GM12878 (cell line): Measurements from ENCODE around the gene DZANK1. TPM values are rescaled to one million over a fixed set of nuclear protein-coding genes. Genes with fewer than 3 reads are reported as not detected.

Experiments used
- ATF3 ChIP-seq: IDR thresholded peaks from 2 replicates; pipeline ENCODE4 v1.6.1; 2011; ENCODE audit warnings: low read depth, mild to moderate bottlenecking, low read length, moderate library complexity, borderline replicate concordance; ENCODE audit errors: extremely low read depth
- BACH1 ChIP-seq: fragments of 450-650 bp; IDR thresholded peaks from 2 replicates; pipeline ENCODE4 v1.6.1; 2017; ENCODE audit warnings: mild to moderate bottlenecking, borderline replicate concordance
- BCL11A ChIP-seq: IDR thresholded peaks from 2 replicates; pipeline ENCODE4 v1.6.1; 2011; ENCODE audit warnings: low read depth, low read length
- BMI1 ChIP-seq: fragments of 450-650 bp; IDR thresholded peaks from 2 replicates; pipeline ENCODE4 v1.6.1; 2016; ENCODE audit warnings: mild to moderate bottlenecking, moderate library complexity, borderline replicate concordance
- BRCA1 ChIP-seq: IDR thresholded peaks from 2 replicates; pipeline ENCODE4 v1.6.1; 2011; ENCODE audit warnings: low read depth, low read length, improper control_type of control experiment
- CBFB ChIP-seq: IDR thresholded peaks from 2 replicates; pipeline ENCODE4 v1.6.1; 2016; ENCODE audit warnings: antibody characterized with exemption, low read depth
- CBX5 ChIP-seq: sonication (generic); IDR thresholded peaks from 2 replicates; pipeline ENCODE4 v1.6.1; 2016; ENCODE audit warnings: low read depth, moderate library complexity, mild to moderate bottlenecking, inconsistent platforms
- EGR1 ChIP-seq, 2 experiments: IDR thresholded peaks; 1 replicate in 1 of 2; 2 replicates in 1 of 2; pipeline ENCODE4 v1.6.1; 2011 to 2012; ENCODE audit warnings: low read depth in 2 of 2, low read length in 2 of 2, borderline replicate concordance in 1 of 2, mild to moderate bottlenecking in 1 of 2, moderate library complexity in 1 of 2
- HDGF ChIP-seq: fragments of 450-650 bp; IDR thresholded peaks from 2 replicates; pipeline ENCODE4 v1.6.1; 2016; ENCODE audit warnings: antibody characterized with exemption
- HSF1 ChIP-seq: fragments of 150-350 bp; IDR thresholded peaks from 2 replicates; pipeline ENCODE4 v1.6.1; 2014; ENCODE audit warnings: mild to moderate bottlenecking, low read depth, low read length
- JUNB ChIP-seq: IDR thresholded peaks from 2 replicates; pipeline ENCODE4 v1.6.1; 2016; ENCODE audit warnings: antibody characterized with exemption, mild to moderate bottlenecking
- MEF2B ChIP-seq: fragments of 450-650 bp; IDR thresholded peaks from 2 replicates; pipeline ENCODE4 v1.6.1; 2018; ENCODE audit warnings: mild to moderate bottlenecking, moderate library complexity; ENCODE audit not compliant: partially characterized antibody, poor library complexity, severe bottlenecking
- MTA2 ChIP-seq: fragments of 450-650 bp; IDR thresholded peaks from 2 replicates; pipeline ENCODE4 v1.6.1; 2016; ENCODE audit warnings: low read depth, mild to moderate bottlenecking, moderate library complexity
- NBN ChIP-seq: fragments of 450-650 bp; IDR thresholded peaks from 2 replicates; pipeline ENCODE4 v1.6.1; 2016
- NRF1 ChIP-seq: conservative IDR thresholded peaks from 2 replicates; pipeline ENCODE4 v1.6.1; 2011; ENCODE audit warnings: mild to moderate bottlenecking, low read depth, low read length, improper control_type of control experiment
- RELA ChIP-seq: fragments of 450-650 bp; IDR thresholded peaks from 2 replicates; pipeline ENCODE4 v1.8.0; 2014; ENCODE audit warnings: borderline replicate concordance; ENCODE audit not compliant: partially characterized antibody
- SIX5 ChIP-seq: IDR thresholded peaks from 2 replicates; pipeline ENCODE4 v1.6.1; 2011; ENCODE audit warnings: mild to moderate bottlenecking, low read depth, low read length, moderate library complexity; ENCODE audit not compliant: severe bottlenecking
- SMAD5 ChIP-seq: IDR thresholded peaks from 2 replicates; pipeline ENCODE4 v1.6.1; 2016; ENCODE audit warnings: antibody characterized with exemption, low read depth
- STAT3 ChIP-seq: IDR thresholded peaks from 2 replicates; pipeline ENCODE4 v1.6.1; 2011; ENCODE audit warnings: low read depth, low read length, improper control_type of control experiment
- TCF3 ChIP-seq: IDR thresholded peaks from 2 replicates; pipeline ENCODE4 v1.6.1; 2012; ENCODE audit warnings: low read depth, mild to moderate bottlenecking, low read length, borderline replicate concordance; ENCODE audit not compliant: insufficient read depth
- TCF7 ChIP-seq: IDR thresholded peaks from 2 replicates; pipeline ENCODE4 v1.6.1; 2014; ENCODE audit warnings: antibody characterized with exemption, borderline replicate concordance
- USF2 ChIP-seq: IDR thresholded peaks from 2 replicates; pipeline ENCODE4 v1.6.1; 2011; ENCODE audit warnings: low read depth, low read length, improper control_type of control experiment, borderline replicate concordance
- ZBTB40 ChIP-seq: fragments of 450-650 bp; IDR thresholded peaks from 2 replicates; pipeline ENCODE4 v1.6.1; 2016; ENCODE audit warnings: mild to moderate bottlenecking, moderate library complexity, borderline replicate concordance
- polyA plus RNA-seq, 11 experiments: library from polyadenylated mRNA; depleted of rRNA in 4 of 11; unstranded in 6 of 11; stranded (reverse) in 5 of 11; fragments of >200 nt; fragmentation: Nextera tagmentation in 4 of 11; fragmentation: Illumina TruSeq in 1 of 11; extraction: Ambion mirVana in 4 of 11; extraction: Trizol in 1 of 11; gene quantifications; 1 replicate in 1 of 11; 2 replicates in 10 of 11; pipeline versions ENCODE4 v1.2.1 to v1.2.3, GENCODE V29; 2011 to 2016; ENCODE audit warnings: inconsistent platforms in 2 of 11, missing spikeins in 2 of 11, low read depth in 1 of 11
- total RNA-seq, 4 experiments: library from RNA; depleted of rRNA in 3 of 4; stranded (reverse); fragments of >200 nt in 3 of 4; fragmentation: Illumina TruSeq in 1 of 4; extraction: Trizol in 1 of 4; gene quantifications; 2 replicates each; pipeline versions ENCODE4 v1.2.1 to v1.2.3, GENCODE V29; 2013 to 2021

The DZANK1 gene
- total and polyA plus RNA-seq, 10 of the 15 experiments (the other 5 are each of a cell fraction or from before 2014, with no cell fraction given), result 3.6 to 12.6 (median 6.5) TPM

- peak; percentile 75 for TF ChIP-seq BACH1
- no peak for TF ChIP-seq USF2
- TF ChIP-seq NRF1, result 0 out of 2 replicates have a peak, but pooled peaks have one; percentile 1
- peak; percentile 92 for TF ChIP-seq NBN
- peak; percentile 90; the same call in 1 of the 2 replicates for TF ChIP-seq CBFB
- peak; percentile 40; the same call in 1 of the 2 replicates for TF ChIP-seq BRCA1
- peak; percentile 69; the same call in 1 of the 2 replicates for TF ChIP-seq HDGF
- no peak; the same call in 1 of the 2 replicates for TF ChIP-seq CBX5
- TF ChIP-seq ATF3, result no peak
- TF ChIP-seq TCF7, result no peak
- TF ChIP-seq ZBTB40, result peak; percentile 84
- no peak for TF ChIP-seq STAT3
- no peak for TF ChIP-seq MEF2B
- peak; percentile 58; the same call in 1 of the 2 replicates for TF ChIP-seq MTA2
- no peak; the same call in 1 of the 2 replicates for TF ChIP-seq BCL11A
- TF ChIP-seq TCF3, result no peak
- peak; percentile 81 for TF ChIP-seq BMI1
- TF ChIP-seq SMAD5, result peak; percentile 73
- peak; percentile 27; the same call in 1 of the 2 replicates for TF ChIP-seq JUNB
- peak; percentile 50 for TF ChIP-seq SIX5
- TF ChIP-seq RELA, result peak; percentile 92
- TF ChIP-seq HSF1, result no peak
- 0 out of 3 replicates have a peak, but pooled peaks of 1 of the 2 experiments have one; percentile 5 for TF ChIP-seq EGR1 (IDR thresholded peaks at IDR 0.05; ENCODE audit: borderline replicate concordance in 1 of 2, low read depth in 2 of 2, low read length in 2 of 2)
Observed at GRCh38 chr20:18507218-18508191, 40.7 kb upstream of the DZANK1 start, which contains the start of gene SEC23B (continued).
